22Rv1 (cell line): ENCODE measurements around the gene MICU2.

ENCODE experiments used
- H3K27ac ChIP-seq: fragments of 450-650 bp; 2 replicates; pipeline ENCODE4 v1.5.1; 2017
- ZFX ChIP-seq: fragments of 450-650 bp; IDR thresholded peaks from 2 replicates; pipeline ENCODE4 v1.6.1; 2017; ENCODE audit warnings: antibody characterized with exemption, borderline replicate concordance
- TF ChIP-seq, protein P1 (sequence below): fragments of 450-650 bp; IDR thresholded peaks from 2 replicates; pipeline ENCODE4 v1.5.1; 2017; ENCODE audit warnings: mild to moderate bottlenecking

MICU2 gene

GRCh38 chr13:21632196-21632595 lies 28.2 kb upstream of the MICU2 start:
- TF ChIP-seq, protein P1, sequence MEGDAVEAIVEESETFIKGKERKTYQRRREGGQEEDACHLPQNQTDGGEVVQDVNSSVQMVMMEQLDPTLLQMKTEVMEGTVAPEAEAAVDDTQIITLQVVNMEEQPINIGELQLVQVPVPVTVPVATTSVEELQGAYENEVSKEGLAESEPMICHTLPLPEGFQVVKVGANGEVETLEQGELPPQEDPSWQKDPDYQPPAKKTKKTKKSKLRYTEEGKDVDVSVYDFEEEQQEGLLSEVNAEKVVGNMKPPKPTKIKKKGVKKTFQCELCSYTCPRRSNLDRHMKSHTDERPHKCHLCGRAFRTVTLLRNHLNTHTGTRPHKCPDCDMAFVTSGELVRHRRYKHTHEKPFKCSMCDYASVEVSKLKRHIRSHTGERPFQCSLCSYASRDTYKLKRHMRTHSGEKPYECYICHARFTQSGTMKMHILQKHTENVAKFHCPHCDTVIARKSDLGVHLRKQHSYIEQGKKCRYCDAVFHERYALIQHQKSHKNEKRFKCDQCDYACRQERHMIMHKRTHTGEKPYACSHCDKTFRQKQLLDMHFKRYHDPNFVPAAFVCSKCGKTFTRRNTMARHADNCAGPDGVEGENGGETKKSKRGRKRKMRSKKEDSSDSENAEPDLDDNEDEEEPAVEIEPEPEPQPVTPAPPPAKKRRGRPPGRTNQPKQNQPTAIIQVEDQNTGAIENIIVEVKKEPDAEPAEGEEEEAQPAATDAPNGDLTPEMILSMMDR: no peak
- no peak for TF ChIP-seq ZFX
- no peak overlapping the region for H3K27ac ChIP-seq

DNA sequence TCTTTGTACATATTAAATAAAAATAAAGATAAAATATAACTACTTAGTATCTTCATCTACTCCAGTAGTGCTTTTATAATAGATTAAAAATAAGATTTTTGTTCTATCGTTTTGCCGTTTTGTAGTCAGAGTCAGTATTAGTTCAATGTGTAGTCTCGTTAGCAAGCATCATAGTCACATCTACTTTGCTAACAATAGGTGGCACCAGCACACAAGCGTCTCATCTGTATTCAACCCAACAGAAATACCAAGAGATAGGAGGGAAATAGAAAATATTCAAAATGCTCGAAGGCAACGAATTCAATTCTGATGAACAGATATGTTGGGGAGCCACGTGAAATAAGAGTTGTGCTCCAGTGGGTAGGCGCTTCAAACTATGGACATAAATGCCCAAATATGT lies 21.4 kb upstream of the MICU2 start:
- TF ChIP-seq ZFX: no peak
- TF ChIP-seq, protein P1: peak; percentile 77
- no peak overlapping the region for H3K27ac ChIP-seq

- TF ChIP-seq ZFX: no peak
- TF ChIP-seq, protein P1: no peak
- no peak overlapping the region for H3K27ac ChIP-seq
Measured at GRCh38 chr13:21620861-21621260, 16.9 kb upstream of the MICU2 start.

GRCh38 chr13:21619633-21620220 lies 15.8 kb upstream of the MICU2 start:
- no peak overlapping the region for H3K27ac ChIP-seq
- TF ChIP-seq, protein P1: no peak
- TF ChIP-seq ZFX: no peak

DNA sequence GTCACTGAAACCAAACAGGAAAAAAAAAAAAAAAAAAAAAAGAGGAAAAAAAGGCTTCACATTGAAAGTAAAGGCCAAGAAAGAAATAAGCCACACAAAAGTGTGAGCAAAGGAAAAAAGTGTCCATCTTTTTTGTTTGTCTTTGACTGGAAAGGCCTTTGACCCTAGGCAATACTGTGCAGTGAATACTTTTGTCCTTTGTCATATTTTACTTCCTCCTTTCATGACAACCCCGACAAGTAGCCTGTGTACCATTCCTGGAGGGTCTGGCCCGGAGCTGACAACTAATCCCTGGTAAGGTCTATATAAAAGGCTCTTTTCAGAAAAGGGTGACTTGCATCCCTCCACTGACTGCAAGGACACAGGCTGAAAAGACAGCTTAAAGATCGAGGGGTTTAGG lies 12.9 kb upstream of the MICU2 start:
- TF ChIP-seq, protein P1: no peak
- no peak for TF ChIP-seq ZFX
- no peak overlapping the region for H3K27ac ChIP-seq

DNA sequence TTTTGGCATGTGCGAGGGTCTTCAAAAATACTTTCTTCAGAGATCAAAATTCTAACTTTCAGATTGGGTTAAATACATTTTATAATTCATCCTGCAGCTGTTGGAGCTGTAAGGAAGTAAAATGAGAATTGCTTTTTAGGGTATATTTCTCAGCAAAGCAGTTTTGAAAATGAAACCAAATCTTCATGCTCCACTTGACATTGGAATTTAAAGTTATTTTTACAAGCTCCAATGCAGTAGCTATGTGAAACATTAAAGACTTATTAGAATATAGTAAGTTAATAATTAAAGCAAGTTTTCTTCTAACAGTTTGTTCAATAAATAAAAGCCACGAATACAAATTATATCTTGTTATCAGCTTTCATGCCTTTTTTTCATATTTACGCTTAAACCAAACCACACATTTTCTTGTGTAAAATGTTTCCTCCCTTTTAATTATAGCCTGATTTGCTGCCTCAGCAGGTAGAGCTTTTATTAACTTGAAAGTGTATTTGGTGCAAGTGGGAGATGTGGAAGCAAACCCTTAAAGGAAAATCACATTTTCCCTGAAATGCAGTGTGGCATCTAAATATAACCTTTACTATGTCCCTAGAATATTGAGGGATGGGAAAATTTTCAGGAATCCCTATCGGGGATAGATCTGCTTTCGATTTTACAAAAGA lies 12.4 kb upstream of the MICU2 start:
- TF ChIP-seq, protein P1: no peak
- no peak for TF ChIP-seq ZFX
- no peak overlapping the region for H3K27ac ChIP-seq

DNA sequence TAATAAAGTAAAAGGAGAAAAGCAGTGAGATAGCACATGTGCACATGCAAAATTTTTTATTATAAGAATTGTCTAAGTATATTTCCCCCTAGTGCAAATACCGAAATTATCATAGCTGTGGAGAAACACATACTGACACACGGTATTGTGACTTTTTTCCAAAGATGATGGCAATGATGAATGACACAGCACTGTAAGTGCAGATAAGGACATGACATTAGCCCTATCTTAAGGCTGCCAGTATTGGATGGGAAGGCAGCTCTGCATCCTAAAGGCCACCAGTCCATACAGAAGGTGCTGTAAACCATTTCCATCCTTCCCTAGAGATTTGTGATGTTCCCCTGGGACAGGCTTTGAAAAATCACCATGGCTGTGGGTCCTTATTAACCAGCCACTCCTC lies 11.5 kb upstream of the MICU2 start:
- TF ChIP-seq ZFX: no peak
- TF ChIP-seq, protein P1: no peak
- H3K27ac ChIP-seq: no peak overlapping the region
